GM21723 (cell line): ENCODE results near the gene HBZ.
"Not testable (repeated sequence)": the region's sequence is repeated elsewhere in the genome, so short reads cannot be mapped to it uniquely, and the experiment has no call there.

Experiments
- ATAC-seq: cut with Tn5 transposase; IDR thresholded peaks from one replicate; pipeline ENCODE4 v1.9.1; 2021; ENCODE audit warnings: mild to moderate bottlenecking, moderate library complexity; ENCODE audit not compliant: unreplicated experiment

HBZ gene

GRCh38 chr16:133716-134115, 18.7 kb upstream of the HBZ start:
- ATAC-seq = no peak

- ATAC-seq = no peak
These were observed 14.4 kb upstream of the HBZ start for GRCh38 chr16:138049-138417.

GRCh38 chr16:140175-140857, 12.1 kb upstream of the HBZ start:
- ATAC-seq = no peak

- ATAC-seq = no peak
These were observed 10.0 kb upstream of the HBZ start for GRCh38 chr16:142405-142967.

- no peak for ATAC-seq
These were observed 9.4 kb upstream of the HBZ start for GRCh38 chr16:143047-143446.

- ATAC-seq = no peak
These were observed 9.0 kb upstream of the HBZ start for GRCh38 chr16:143456-143855.

- ATAC-seq = no peak
These were observed 7.6 kb upstream of the HBZ start for GRCh38 chr16:144797-145252.

- ATAC-seq = no peak
These were observed 5.8 kb upstream of the HBZ start for GRCh38 chr16:146646-147045.

GRCh38 chr16:149024-149660, 3.3 kb upstream of the HBZ start:
- no peak for ATAC-seq

GRCh38 chr16:153129-153521, 681 bp downstream of the HBZ start:
- not testable (repeated sequence) for ATAC-seq

GRCh38 chr16:153550-154216, 1.2 kb downstream of the HBZ start:
- not testable (repeated sequence) for ATAC-seq

GRCh38 chr16:154217-155030, 2.0 kb downstream of the HBZ start:
- ATAC-seq = no peak

- ATAC-seq = no peak
These were observed 2.6 kb downstream of the HBZ start for GRCh38 chr16:155031-155398.

- no peak for ATAC-seq
These were observed 6.8 kb downstream of the HBZ start for GRCh38 chr16:159136-159849.

- not testable (repeated sequence) for ATAC-seq
These were observed 7.8 kb downstream of the HBZ start for GRCh38 chr16:160242-160641.

- no peak for ATAC-seq
These were observed 8.3 kb downstream of the HBZ start for GRCh38 chr16:160691-161190.

- no peak for ATAC-seq
These were observed 10.0 kb downstream of the HBZ start for GRCh38 chr16:162271-162991.

- not testable (repeated sequence) for ATAC-seq
These were observed 10.7 kb downstream of the HBZ start for GRCh38 chr16:163139-163538.

- ATAC-seq = not testable (repeated sequence)
These were observed 11.3 kb downstream of the HBZ start for GRCh38 chr16:163696-164095.
